Measurements from ENCODE around the gene SELENOO. TPM values are rescaled to one million over a fixed set of nuclear protein-coding genes. Genes with fewer than 3 reads are reported as not detected.

SELENOO gene
- polyA plus RNA-seq, 1 of the 3 experiments (the other 2 are of a cell fraction): 26.7 TPM

DNA sequence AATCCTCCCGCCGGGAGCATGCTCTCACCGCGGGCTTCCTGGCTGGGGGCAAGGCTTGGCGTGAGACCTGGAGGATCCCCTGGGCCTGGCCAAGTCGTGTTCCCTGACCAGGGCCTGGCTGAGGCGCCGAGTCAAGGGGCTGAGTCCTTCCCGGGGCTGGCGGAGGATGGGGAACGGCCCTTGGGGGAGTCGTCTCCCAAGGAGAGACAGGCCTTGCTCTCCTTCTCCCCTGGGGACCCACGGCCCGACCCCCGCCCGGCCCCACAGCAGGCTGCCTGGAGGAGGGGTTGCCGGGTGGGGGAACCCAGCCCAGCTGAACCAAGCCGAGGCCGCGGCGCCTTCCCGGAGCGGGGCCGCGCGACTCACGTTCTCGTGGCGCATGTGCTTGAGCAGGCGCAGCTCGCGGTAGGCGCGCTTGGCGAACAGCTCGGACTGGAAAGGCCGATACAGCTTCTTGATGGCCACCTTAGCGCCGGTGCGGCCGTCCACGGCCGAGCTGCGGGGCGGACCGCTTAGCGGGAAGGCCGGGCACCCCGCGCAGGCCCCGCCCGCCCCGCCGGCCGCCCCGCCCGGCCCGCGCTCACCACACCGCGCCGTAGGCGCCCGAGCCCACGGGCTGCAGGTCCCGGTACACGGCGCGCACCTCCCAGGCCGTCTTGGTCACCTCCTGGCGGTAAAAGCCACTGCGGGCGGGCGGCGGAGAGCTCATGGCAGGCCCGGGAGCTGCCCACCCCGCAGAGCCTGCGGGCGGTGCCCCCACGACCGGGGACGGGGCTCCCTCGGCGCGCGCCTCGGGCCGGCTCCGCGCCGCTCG, 60.2 kb downstream of the SELENOO start:
- ChIA-PET CTCF (interaction anchor here (0.7 to 4.9 kb wide), 7 partner anchors 9 to 265 kb away, joined by 3 to 34 read pairs (median 22); partner anchors contain the start of genes DENND6B and HDAC10), POLR2A (interaction anchor here (1.0 to 1.8 kb wide), 3 partner anchors 11 to 81 kb away, joined by 3 to 4 read pairs (median 3); no protein-coding TSS in a partner anchor)
- WGBS (ENCODE audit: low lambda C conversion rate): 5% methylated on average over 11 of the region's 92 CpGs
- Histone ChIP-seq H3K4me1 (ENCODE audit: control insufficient read depth in 1 of 2, insufficient read depth in 2 of 2, low read depth in 1 of 2, low read length in 1 of 2) (peaks cover 14 to 25% of the 10 kb centered on the region in 2 experiments; a peak in 2 of 4 replicates), H4K20me1 (ENCODE audit: insufficient read depth) (no peaks in the 10 kb centered on the region), H3K9me2 (no peaks in the 10 kb centered on the region), H3K36me3 (replicated peaks in 1 of 2; ENCODE audit: control insufficient read depth in 1 of 2, insufficient read depth in 2 of 2, low read length in 1 of 2) (peaks cover 0 to 16% of the 10 kb centered on the region in 2 experiments), H3F3A (replicated peaks; ENCODE audit: insufficient read depth) (no peaks in the 10 kb centered on the region), H3K4me2 (peak overlapping the region; percentile 91), H3K27ac (ENCODE audit: low read depth in 2 of 2, low read length in 1 of 2) (peak overlapping the region; percentile 26 to 81), H3K4me3 (ENCODE audit: low read depth in 2 of 2, low read length in 1 of 2) (peak overlapping the region; percentile 67 to 72), H3K79me2 (ENCODE audit: insufficient read depth) (peaks cover 27% of the 10 kb centered on the region), H2AFZ (ENCODE audit: low read depth) (no peak overlapping the region), H3K9me3 (no peaks in the 10 kb centered on the region), H3K9ac (peak overlapping the region; percentile 73), H3K27me3 (ENCODE audit: insufficient read depth) (no peaks in the 10 kb centered on the region)
- peak; percentile 50; the same call in 1 of the 2 replicates for TF ChIP-seq MXI1 (IDR thresholded peaks at IDR 0.05; ENCODE audit: low read depth, low read length)
- TF ChIP-seq, protein P1, sequence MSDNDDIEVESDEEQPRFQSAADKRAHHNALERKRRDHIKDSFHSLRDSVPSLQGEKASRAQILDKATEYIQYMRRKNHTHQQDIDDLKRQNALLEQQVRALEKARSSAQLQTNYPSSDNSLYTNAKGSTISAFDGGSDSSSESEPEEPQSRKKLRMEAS (IDR thresholded peaks at IDR 0.05; ENCODE audit: low read depth): peak; percentile 79
- TF ChIP-seq POLR2AphosphoS5 (IDR thresholded peaks at IDR 0.05; ENCODE audit: low read depth, low read length): no peak
- no peak for TF ChIP-seq RAD21 (IDR thresholded peaks at IDR 0.05; ENCODE audit: low read length)
- TF ChIP-seq GABPA (IDR thresholded peaks at IDR 0.05; ENCODE audit: low read depth): no peak
- no peak for TF ChIP-seq MEF2A (IDR thresholded peaks at IDR 0.05; ENCODE audit: borderline replicate concordance, low read depth)
- TF ChIP-seq NRF1 (IDR thresholded peaks at IDR 0.05; ENCODE audit: low read depth, low read length): peak; percentile 69
- TF ChIP-seq, protein P2, sequence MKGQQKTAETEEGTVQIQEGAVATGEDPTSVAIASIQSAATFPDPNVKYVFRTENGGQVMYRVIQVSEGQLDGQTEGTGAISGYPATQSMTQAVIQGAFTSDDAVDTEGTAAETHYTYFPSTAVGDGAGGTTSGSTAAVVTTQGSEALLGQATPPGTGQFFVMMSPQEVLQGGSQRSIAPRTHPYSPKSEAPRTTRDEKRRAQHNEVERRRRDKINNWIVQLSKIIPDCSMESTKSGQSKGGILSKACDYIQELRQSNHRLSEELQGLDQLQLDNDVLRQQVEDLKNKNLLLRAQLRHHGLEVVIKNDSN (IDR thresholded peaks at IDR 0.05; ENCODE audit: borderline replicate concordance, low read depth): no peak
- TF ChIP-seq RCOR1 (IDR thresholded peaks at IDR 0.05; ENCODE audit: low read length): no peak
- TF ChIP-seq SIN3A (IDR thresholded peaks at IDR 0.05; ENCODE audit: borderline replicate concordance, low read depth, low read length): peak; percentile 44; the same call in 1 of the 2 replicates
- TF ChIP-seq CHD2 (IDR thresholded peaks at IDR 0.05; ENCODE audit: low read length, partially characterized antibody): no peak
- no peak for TF ChIP-seq YY1 (IDR thresholded peaks at IDR 0.05; ENCODE audit: low read depth)
- TF ChIP-seq GATA2 (CRISPR knock-in tag; IDR thresholded peaks at IDR 0.05): no peak
- DNase-seq: peak; percentile 84

DNA sequence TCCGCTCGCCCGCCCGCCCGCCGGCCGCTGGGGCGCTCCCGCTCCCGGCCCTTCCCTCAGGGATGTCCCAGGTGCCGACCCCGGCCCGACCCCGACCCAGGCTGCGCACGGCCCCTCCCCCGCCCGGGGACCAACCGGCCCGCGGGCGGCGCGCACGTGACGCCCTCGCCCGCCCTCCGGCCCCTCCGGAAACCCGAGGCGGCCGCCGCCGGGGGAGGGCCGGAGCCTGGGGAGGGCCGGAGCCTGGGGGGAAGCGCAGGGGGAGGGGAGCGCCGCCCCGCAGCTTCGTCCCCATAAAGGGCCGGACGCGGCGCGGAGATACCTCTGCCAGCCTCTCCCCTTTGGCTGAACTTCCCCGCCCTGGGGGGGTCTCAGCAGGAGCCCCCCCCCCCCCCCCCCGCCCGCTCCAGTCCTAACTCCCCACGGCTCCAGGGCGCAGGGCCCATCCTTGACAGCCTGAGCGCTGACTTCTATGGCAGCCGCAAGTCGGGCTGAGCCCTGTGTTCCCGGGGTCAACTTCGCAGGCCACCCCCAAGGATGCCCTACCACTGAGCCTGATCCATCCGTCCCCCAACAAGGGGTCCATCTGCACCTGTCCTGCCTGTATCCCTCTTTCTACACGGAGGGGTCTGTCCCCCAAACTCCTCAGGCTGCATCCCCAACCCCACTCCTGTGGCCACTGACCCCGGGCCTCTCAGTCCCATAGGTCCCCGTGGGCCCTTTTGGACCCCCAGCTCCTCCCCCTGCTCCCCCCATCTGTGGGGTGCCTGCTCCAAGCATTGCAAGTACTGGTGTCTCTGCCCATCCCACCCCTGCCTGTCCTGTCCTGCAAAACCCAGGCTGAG, 61.0 kb downstream of the SELENOO start, which contains the start of gene MAPK12:
MAPK12 (minus strand) TSS at position 69 of the 845 bp plus-strand sequence. CDS start 174 bp downstream, outside the sequence.
- no peaks in the 10 kb centered on the region for H4K20me1 ChIP-seq (ENCODE audit: insufficient read depth)
- peaks cover 27% of the 10 kb centered on the region for H3K79me2 ChIP-seq (ENCODE audit: insufficient read depth)
- H3K9me3 ChIP-seq: no peaks in the 10 kb centered on the region
- ChIA-PET CTCF (interaction anchor here (0.7 to 4.9 kb wide), 6 partner anchors 10 to 264 kb away, joined by 3 to 34 read pairs (median 26); partner anchors contain the start of genes DENND6B and HDAC10), POLR2A (interaction anchor here (1.0 to 1.7 kb wide), 2 partner anchors 11 to 14 kb away, joined by 3 to 10 read pairs; partner anchors contain the start of gene HDAC10)
- peak within 1 kb of the TSS; percentile 91 for H3K4me2 ChIP-seq
- peak; percentile 88 for DNase-seq
- peaks cover 14 to 25% of the 10 kb centered on the region in 2 experiments; a peak in 2 of 4 replicates for H3K4me1 ChIP-seq (ENCODE audit: control insufficient read depth in 1 of 2, insufficient read depth in 2 of 2, low read depth in 1 of 2, low read length in 1 of 2)
- peak within 1 kb of the TSS; percentile 73 for H3K9ac ChIP-seq
- H3K4me3 ChIP-seq (ENCODE audit: low read depth in 2 of 2, low read length in 1 of 2): peak within 1 kb of the TSS; percentile 67 to 72
- no peak within 1 kb of the TSS for H2AFZ ChIP-seq (ENCODE audit: low read depth)
- 67% methylated on average over 3 of the region's 61 CpGs for WGBS (ENCODE audit: low lambda C conversion rate)
- H3F3A ChIP-seq (replicated peaks; ENCODE audit: insufficient read depth): peaks cover 3% of the 10 kb centered on the region
- peak within 1 kb of the TSS; percentile 26 to 81 for H3K27ac ChIP-seq (ENCODE audit: low read depth in 2 of 2, low read length in 1 of 2)
- peaks cover 0 to 16% of the 10 kb centered on the region in 2 experiments for H3K36me3 ChIP-seq (replicated peaks in 1 of 2; ENCODE audit: control insufficient read depth in 1 of 2, insufficient read depth in 2 of 2, low read length in 1 of 2)
- no peaks in the 10 kb centered on the region for H3K27me3 ChIP-seq (ENCODE audit: insufficient read depth)
- H3K9me2 ChIP-seq: no peaks in the 10 kb centered on the region
- TF ChIP-seq, protein P1 (IDR thresholded peaks at IDR 0.05; ENCODE audit: low read depth): 0 out of 2 replicates have a peak, but pooled peaks have one; percentile 8
- TF ChIP-seq, protein P3, sequence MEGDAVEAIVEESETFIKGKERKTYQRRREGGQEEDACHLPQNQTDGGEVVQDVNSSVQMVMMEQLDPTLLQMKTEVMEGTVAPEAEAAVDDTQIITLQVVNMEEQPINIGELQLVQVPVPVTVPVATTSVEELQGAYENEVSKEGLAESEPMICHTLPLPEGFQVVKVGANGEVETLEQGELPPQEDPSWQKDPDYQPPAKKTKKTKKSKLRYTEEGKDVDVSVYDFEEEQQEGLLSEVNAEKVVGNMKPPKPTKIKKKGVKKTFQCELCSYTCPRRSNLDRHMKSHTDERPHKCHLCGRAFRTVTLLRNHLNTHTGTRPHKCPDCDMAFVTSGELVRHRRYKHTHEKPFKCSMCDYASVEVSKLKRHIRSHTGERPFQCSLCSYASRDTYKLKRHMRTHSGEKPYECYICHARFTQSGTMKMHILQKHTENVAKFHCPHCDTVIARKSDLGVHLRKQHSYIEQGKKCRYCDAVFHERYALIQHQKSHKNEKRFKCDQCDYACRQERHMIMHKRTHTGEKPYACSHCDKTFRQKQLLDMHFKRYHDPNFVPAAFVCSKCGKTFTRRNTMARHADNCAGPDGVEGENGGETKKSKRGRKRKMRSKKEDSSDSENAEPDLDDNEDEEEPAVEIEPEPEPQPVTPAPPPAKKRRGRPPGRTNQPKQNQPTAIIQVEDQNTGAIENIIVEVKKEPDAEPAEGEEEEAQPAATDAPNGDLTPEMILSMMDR (IDR thresholded peaks at IDR 0.05): no peak
- TF ChIP-seq FOSL2 (IDR thresholded peaks at IDR 0.05; ENCODE audit: borderline replicate concordance, low read depth) (no peak), SMC3 (IDR thresholded peaks at IDR 0.05; ENCODE audit: low read depth, low read length) (no peak), MXI1 (IDR thresholded peaks at IDR 0.05; ENCODE audit: low read depth, low read length) (0 out of 2 replicates have a peak, but pooled peaks have one; percentile 33), GATA2 (CRISPR knock-in tag; IDR thresholded peaks at IDR 0.05) (no peak), RAD21 (IDR thresholded peaks at IDR 0.05; ENCODE audit: low read length) (no peak)
- TF ChIP-seq, protein P4, sequence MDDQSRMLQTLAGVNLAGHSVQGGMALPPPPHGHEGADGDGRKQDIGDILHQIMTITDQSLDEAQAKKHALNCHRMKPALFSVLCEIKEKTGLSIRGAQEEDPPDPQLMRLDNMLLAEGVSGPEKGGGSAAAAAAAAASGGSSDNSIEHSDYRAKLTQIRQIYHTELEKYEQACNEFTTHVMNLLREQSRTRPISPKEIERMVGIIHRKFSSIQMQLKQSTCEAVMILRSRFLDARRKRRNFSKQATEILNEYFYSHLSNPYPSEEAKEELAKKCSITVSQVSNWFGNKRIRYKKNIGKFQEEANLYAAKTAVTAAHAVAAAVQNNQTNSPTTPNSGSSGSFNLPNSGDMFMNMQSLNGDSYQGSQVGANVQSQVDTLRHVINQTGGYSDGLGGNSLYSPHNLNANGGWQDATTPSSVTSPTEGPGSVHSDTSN (IDR thresholded peaks at IDR 0.05): 0 out of 2 replicates have a peak, but pooled peaks have one; percentile 2
- TF ChIP-seq, protein P2 (IDR thresholded peaks at IDR 0.05; ENCODE audit: borderline replicate concordance, low read depth): peak; percentile 79
